Natural killer cell (primary cell): ENCODE measurements around the gene CAMTA1. TPM values are rescaled to one million over a fixed set of nuclear protein-coding genes. Genes with fewer than 3 reads are reported as not detected.

ENCODE experiments used
- ATAC-seq, 3 donors: fragments of 150-1000 bp in 2 of 3; fragments of 200-7000 bp in 1 of 3; cut with Tn5 transposase; 1 replicate in 1 of 3; 2 replicates in 2 of 3; pipeline ENCODE4 v1.10.0; 2021; ENCODE audit warnings: mild to moderate bottlenecking in 2 of 3, moderate library complexity in 2 of 3
- DNase-seq, 2 donors: peaks; one replicate each; pipeline versions ENCODE4 v3.0.0 to v3.0.0-alpha.2; 2013 to 2021; ENCODE audit warnings: mixed read lengths in 1 of 2
- H3K27ac ChIP-seq: one replicate; pipeline ENCODE4 v1.5.1; 2013; ENCODE audit warnings: mild to moderate bottlenecking, low read length
- H3K27me3 ChIP-seq: one replicate; pipeline ENCODE4 v1.6.1; 2013; ENCODE audit warnings: low read length; ENCODE audit not compliant: control insufficient read depth, insufficient read depth
- H3K36me3 ChIP-seq: one replicate; pipeline ENCODE4 v1.6.1; 2013; ENCODE audit warnings: low read length; ENCODE audit not compliant: control insufficient read depth, insufficient read depth
- H3K4me1 ChIP-seq: one replicate; pipeline ENCODE4 v1.6.1; 2013; ENCODE audit warnings: low read length; ENCODE audit not compliant: control insufficient read depth, insufficient read depth
- H3K4me3 ChIP-seq: one replicate; pipeline ENCODE4 v1.5.1; 2013; ENCODE audit warnings: low read length
- H3K9me3 ChIP-seq: one replicate; pipeline ENCODE4 v1.6.1; 2013; ENCODE audit warnings: low read length; ENCODE audit not compliant: control insufficient read depth, insufficient read depth
- H3K27ac Mint-ChIP-seq, 2 donors: one replicate each; pipeline ENCODE4 v1.8.0; 2022; ENCODE audit warnings: mild to moderate bottlenecking in 2 of 2, mixed read lengths in 2 of 2, moderate library complexity in 1 of 2
- H3K27me3 Mint-ChIP-seq, 2 donors: one replicate each; pipeline ENCODE4 v1.8.0; 2022; ENCODE audit warnings: low read depth in 2 of 2, mixed read lengths in 2 of 2
- H3K36me3 Mint-ChIP-seq: one replicate; pipeline ENCODE4 v1.8.0; 2022; ENCODE audit warnings: mixed read lengths
- H3K4me1 Mint-ChIP-seq, 2 donors: one replicate each; pipeline ENCODE4 v1.8.0; 2022; ENCODE audit warnings: mixed read lengths in 2 of 2
- H3K4me3 Mint-ChIP-seq: one replicate; pipeline ENCODE4 v1.8.0; 2022; ENCODE audit warnings: mild to moderate bottlenecking, moderate library complexity, mixed read lengths
- H3K9me3 Mint-ChIP-seq, 2 donors: one replicate each; pipeline ENCODE4 v1.8.0; 2022; ENCODE audit warnings: mixed read lengths in 2 of 2
- CTCF ChIP-seq: fragments of 200-600 bp; IDR thresholded peaks from one replicate; pipeline ENCODE4 v1.8.0; 2022; ENCODE audit warnings: antibody characterized with exemption
- WGBS: methylation state at CpG from one replicate; pipeline ENCODE4 v1.1.7; 2013; ENCODE audit warnings: missing lambda C conversion rate; ENCODE audit not compliant: insufficient coverage; 5-methylcytosine and 5-hydroxymethylcytosine counted together
- intact Hi-C: fragments of 100-400 bp; cut with micrococcal nuclease; formaldehyde crosslinking; loops from one replicate; pipeline ENCODE4 v1.14.2; 2022
- total RNA-seq, 4 donors: library from RNA; stranded (reverse); fragments of 120-200 nt in 1 of 4; gene quantifications; one replicate each; pipeline versions ENCODE4 v1.2.3 to v1.2.4, GENCODE V29; 2013 to 2022

The CAMTA1 gene
- total RNA-seq, 3 donors from 2014 or later (not counting 1 experiment from before 2014, with no cell fraction given): 40.6 to 53.3 (median 44.9) TPM

GRCh38 chr1:6979003-6979613 lies 193.9 kb downstream of the CAMTA1 start:
- no peak overlapping the region for H3K27ac ChIP-seq
- H3K36me3 ChIP-seq: no peaks in the 10 kb centered on the region
- Mint-ChIP-seq H3K27ac (no peak overlapping the region), H3K36me3 (no peaks in the 10 kb centered on the region), H3K9me3 (no peaks in the 10 kb centered on the region), H3K27me3 (peaks cover 0 to 3% of the 10 kb centered on the region in 2 donors), H3K4me3 (no peak overlapping the region), H3K4me1 (no peaks in the 10 kb centered on the region)
- no peaks in the 10 kb centered on the region for H3K9me3 ChIP-seq
- intact Hi-C loops: no loop called here
- H3K4me1 ChIP-seq: no peaks in the 10 kb centered on the region
- H3K27me3 ChIP-seq: no peaks in the 10 kb centered on the region
- WGBS: 80% methylated on average over 5 of the region's 5 CpGs
- ATAC-seq (no peak), DNase-seq (no peak)
- TF ChIP-seq CTCF: no peak
- no peak overlapping the region for H3K4me3 ChIP-seq

GRCh38 chr1:6981595-6981994 lies 196.3 kb downstream of the CAMTA1 start:
- intact Hi-C loops: no loop called here
- no peak for TF ChIP-seq CTCF
- H3K4me3 ChIP-seq: no peak overlapping the region
- H3K27ac ChIP-seq: no peak overlapping the region
- H3K27me3 ChIP-seq: no peaks in the 10 kb centered on the region
- H3K36me3 Mint-ChIP-seq: no peaks in the 10 kb centered on the region
- peaks cover 7% of the 10 kb centered on the region in 2 donors for H3K27me3 Mint-ChIP-seq
- no peak for DNase-seq
- no peaks in the 10 kb centered on the region for H3K36me3 ChIP-seq
- H3K27ac Mint-ChIP-seq: no peak overlapping the region
- H3K9me3 ChIP-seq: no peaks in the 10 kb centered on the region
- no peak overlapping the region for H3K4me3 Mint-ChIP-seq
- no peak for ATAC-seq
- H3K4me1 Mint-ChIP-seq: no peaks in the 10 kb centered on the region
- no peaks in the 10 kb centered on the region for H3K9me3 Mint-ChIP-seq
- no peaks in the 10 kb centered on the region for H3K4me1 ChIP-seq

- no peak for TF ChIP-seq CTCF
- no peak for ATAC-seq
- Histone ChIP-seq H3K27ac (no peak overlapping the region), H3K4me1 (no peaks in the 10 kb centered on the region), H3K4me3 (no peak overlapping the region), H3K36me3 (no peaks in the 10 kb centered on the region), H3K27me3 (no peaks in the 10 kb centered on the region), H3K9me3 (no peaks in the 10 kb centered on the region)
- Mint-ChIP-seq H3K4me1 (no peaks in the 10 kb centered on the region), H3K27me3 (peaks cover 7% of the 10 kb centered on the region in 2 donors), H3K4me3 (no peak overlapping the region), H3K36me3 (no peaks in the 10 kb centered on the region), H3K9me3 (no peaks in the 10 kb centered on the region), H3K27ac (no peak overlapping the region)
- intact Hi-C loops: no loop called here
- no peak for DNase-seq
- 85% methylated on average over 7 of the region's 9 CpGs for WGBS
These were observed 197.2 kb downstream of the CAMTA1 start for GRCh38 chr1:6982443-6982842.

- Mint-ChIP-seq H3K27ac (no peak overlapping the region), H3K36me3 (no peaks in the 10 kb centered on the region), H3K4me3 (no peak overlapping the region), H3K27me3 (peaks cover 7 to 10% of the 10 kb centered on the region in 2 donors), H3K4me1 (no peaks in the 10 kb centered on the region), H3K9me3 (no peaks in the 10 kb centered on the region)
- H3K4me3 ChIP-seq: no peak overlapping the region
- DNase-seq (no peak), ATAC-seq (no peak)
- H3K4me1 ChIP-seq: no peaks in the 10 kb centered on the region
- WGBS: 100% methylated on average over 2 of the region's 2 CpGs
- intact Hi-C loops: no loop called here
- TF ChIP-seq CTCF: no peak
- H3K27me3 ChIP-seq: no peaks in the 10 kb centered on the region
- H3K27ac ChIP-seq: no peak overlapping the region
- H3K9me3 ChIP-seq: no peaks in the 10 kb centered on the region
- H3K36me3 ChIP-seq: no peaks in the 10 kb centered on the region
These were observed 197.6 kb downstream of the CAMTA1 start for GRCh38 chr1:6982860-6983259.
